ENCODE data around the gene SNRNP27.
A peak's percentile ranks its signal among the peaks of the same experiment; 100 is the strongest.

- TF ChIP-seq ZNF274 (IDR thresholded peaks at IDR 0.05; ENCODE audit: borderline replicate concordance, extremely low read depth, low read length) (no peak), CTCF (IDR thresholded peaks at IDR 0.05; ENCODE audit: control extremely low read depth in 1 of 3, insufficient read depth in 1 of 3, low read depth in 1 of 3, low read length in 3 of 3) (peak in 2 of 3 experiments; percentile 24 to 31; a peak in 2 of 4 replicates), CBX5 (IDR thresholded peaks at IDR 0.05; ENCODE audit: low read depth, low read length) (no peak), EZH2 (IDR thresholded peaks at IDR 0.05; ENCODE audit: low read depth, low read length, severe bottlenecking) (no peak), RFX5 (IDR thresholded peaks at IDR 0.05; ENCODE audit: borderline replicate concordance, low read depth, low read length) (peak; percentile 94), ATF2 (IDR thresholded peaks at IDR 0.05; ENCODE audit: low read length) (peak; percentile 95), NRF1 (IDR thresholded peaks at IDR 0.05; ENCODE audit: low read depth, low read length) (no peak), USF2 (IDR thresholded peaks at IDR 0.05; ENCODE audit: low read length) (0 out of 2 replicates have a peak, but pooled peaks have one; percentile 11), CREB1 (IDR thresholded peaks at IDR 0.05) (peak; percentile 84)
Measured at GRCh38 chr2:69914164-69914949, 20.6 kb downstream of the SNRNP27 start.

Measured in H1 (cell line).